Loucy (cell line): Measurements from ENCODE around the gene TGFB2.

ENCODE experiments used
- H2AFZ ChIP-seq: fragments of 200-600 bp; sonication (generic); 2 replicates; pipeline ENCODE4 v1.6.0; 2016; ENCODE audit warnings: antibody characterized with exemption, mild to moderate bottlenecking, low read length, moderate library complexity
- H3F3A ChIP-seq: fragments of 200-600 bp; 2 replicates; pipeline ENCODE4 v1.6.0; 2016; ENCODE audit warnings: antibody characterized with exemption, low read depth, mild to moderate bottlenecking
- H3K27me3 ChIP-seq: fragments of 200-600 bp; sonication (generic); 2 replicates; pipeline ENCODE4 v1.6.1; 2014; ENCODE audit warnings: low read length, mild to moderate bottlenecking; ENCODE audit not compliant: insufficient read depth, poor library complexity, severe bottlenecking
- H3K36me3 ChIP-seq: fragments of 200-600 bp; sonication (generic); 2 replicates; pipeline ENCODE4 v1.6.1; 2016; ENCODE audit warnings: low read length; ENCODE audit not compliant: insufficient read depth
- H3K4me1 ChIP-seq: fragments of 200-600 bp; sonication (generic); 2 replicates; pipeline ENCODE4 v1.5.1; 2014; ENCODE audit warnings: low read length, mild to moderate bottlenecking; ENCODE audit not compliant: insufficient read depth, poor library complexity, severe bottlenecking
- H3K4me2 ChIP-seq: fragments of 200-600 bp; sonication (generic); 2 replicates; pipeline ENCODE4 v1.6.0; 2014; ENCODE audit warnings: antibody characterized with exemption, low read length, low read depth, mild to moderate bottlenecking; ENCODE audit not compliant: poor library complexity, severe bottlenecking
- H3K4me3 ChIP-seq: fragments of 200-600 bp; sonication (generic); 2 replicates; pipeline ENCODE4 v1.5.1; 2014; ENCODE audit warnings: low read length, mild to moderate bottlenecking, mixed read lengths; ENCODE audit not compliant: poor library complexity, severe bottlenecking
- H3K79me2 ChIP-seq: fragments of 200-600 bp; sonication (generic); 2 replicates; pipeline ENCODE4 v1.6.1; 2014; ENCODE audit warnings: low read length; ENCODE audit not compliant: insufficient read depth
- H3K9ac ChIP-seq: fragments of 200-600 bp; sonication (generic); 2 replicates; pipeline ENCODE4 v1.6.0; 2014; ENCODE audit warnings: mild to moderate bottlenecking, low read depth, low read length, moderate library complexity; ENCODE audit not compliant: poor library complexity, severe bottlenecking
- H3K9me2 ChIP-seq: fragments of 200-600 bp; sonication (generic); replicated peaks from 2 replicates; pipeline ENCODE4 v1.6.1; 2016; ENCODE audit warnings: low read depth, low read length, mixed read lengths
- H3K9me3 ChIP-seq: fragments of 200-600 bp; sonication (generic); 2 replicates; pipeline ENCODE4 v1.6.1; 2014; ENCODE audit warnings: mild to moderate bottlenecking, antibody characterized with exemption, low read length, low read depth; ENCODE audit not compliant: insufficient read depth
- H4K20me1 ChIP-seq: fragments of 200-600 bp; sonication (generic); 2 replicates; pipeline ENCODE4 v1.6.0; 2014; ENCODE audit warnings: antibody characterized with exemption, low read length, mild to moderate bottlenecking; ENCODE audit not compliant: insufficient read depth, poor library complexity, severe bottlenecking
- EZH2phosphoT487 ChIP-seq: fragments of 200-600 bp; IDR thresholded peaks from 2 replicates; pipeline ENCODE4 v1.6.1; 2018; ENCODE audit warnings: antibody characterized with exemption, mild to moderate bottlenecking, moderate library complexity, borderline replicate concordance
- TF ChIP-seq, protein P1 (sequence below): fragments of 200-600 bp; sonication (generic); conservative IDR thresholded peaks from 2 replicates; pipeline ENCODE4 v1.5.1; 2014; ENCODE audit warnings: mild to moderate bottlenecking, antibody characterized with exemption, low read length

Gene TGFB2

DNA sequence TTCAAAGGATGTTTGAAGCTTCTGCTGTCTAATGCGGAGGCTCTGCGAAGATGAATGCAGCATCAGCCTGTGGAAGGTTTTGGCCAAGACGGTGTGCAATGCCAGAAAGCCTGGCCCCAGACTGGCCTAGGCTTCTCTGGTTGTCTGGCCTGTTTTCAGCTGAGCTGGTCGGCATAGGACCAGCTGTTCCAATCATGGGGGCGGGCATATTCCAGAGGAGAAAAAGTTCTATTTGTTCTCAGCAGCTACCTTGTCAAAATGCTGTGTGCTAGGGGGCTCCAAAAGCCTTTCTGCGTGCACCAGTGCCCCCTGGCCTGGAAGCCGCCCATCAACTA lies 57.6 kb downstream of the TGFB2 start:
- Histone ChIP-seq H3K36me3 (no peaks in the 10 kb centered on the region), H3K79me2 (no peaks in the 10 kb centered on the region)

DNA sequence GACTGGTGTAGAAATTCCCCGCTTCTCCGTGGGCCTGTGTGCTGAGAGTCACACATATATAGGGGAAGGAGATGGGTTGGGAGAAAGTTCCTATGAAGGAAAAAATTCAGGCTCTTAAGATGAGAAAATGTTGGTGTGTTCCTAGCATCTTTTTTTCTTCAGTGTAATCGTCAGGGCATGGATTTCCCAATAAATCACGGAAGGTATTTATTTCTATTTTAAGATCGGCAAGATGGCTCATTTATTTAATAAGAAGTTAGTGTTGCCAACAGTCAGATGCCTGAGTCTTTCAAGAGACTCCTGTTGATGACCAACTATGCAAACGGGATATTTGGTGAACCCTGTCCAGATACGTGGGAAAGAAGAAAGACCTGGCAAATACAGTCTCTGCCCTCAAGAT lies 58.2 kb downstream of the TGFB2 start:
- Histone ChIP-seq H4K20me1 (no peaks in the 10 kb centered on the region), H3K4me2 (no peak overlapping the region), H2AFZ (no peak overlapping the region), H3K9me2 (no peaks in the 10 kb centered on the region), H3K9me3 (no peaks in the 10 kb centered on the region), H3K36me3 (no peaks in the 10 kb centered on the region), H3K27me3 (no peaks in the 10 kb centered on the region), H3K9ac (no peak overlapping the region), H3F3A (no peaks in the 10 kb centered on the region), H3K4me1 (no peaks in the 10 kb centered on the region), H3K79me2 (no peaks in the 10 kb centered on the region), H3K4me3 (no peak overlapping the region)
- no peak for TF ChIP-seq EZH2phosphoT487
- TF ChIP-seq, protein P1, sequence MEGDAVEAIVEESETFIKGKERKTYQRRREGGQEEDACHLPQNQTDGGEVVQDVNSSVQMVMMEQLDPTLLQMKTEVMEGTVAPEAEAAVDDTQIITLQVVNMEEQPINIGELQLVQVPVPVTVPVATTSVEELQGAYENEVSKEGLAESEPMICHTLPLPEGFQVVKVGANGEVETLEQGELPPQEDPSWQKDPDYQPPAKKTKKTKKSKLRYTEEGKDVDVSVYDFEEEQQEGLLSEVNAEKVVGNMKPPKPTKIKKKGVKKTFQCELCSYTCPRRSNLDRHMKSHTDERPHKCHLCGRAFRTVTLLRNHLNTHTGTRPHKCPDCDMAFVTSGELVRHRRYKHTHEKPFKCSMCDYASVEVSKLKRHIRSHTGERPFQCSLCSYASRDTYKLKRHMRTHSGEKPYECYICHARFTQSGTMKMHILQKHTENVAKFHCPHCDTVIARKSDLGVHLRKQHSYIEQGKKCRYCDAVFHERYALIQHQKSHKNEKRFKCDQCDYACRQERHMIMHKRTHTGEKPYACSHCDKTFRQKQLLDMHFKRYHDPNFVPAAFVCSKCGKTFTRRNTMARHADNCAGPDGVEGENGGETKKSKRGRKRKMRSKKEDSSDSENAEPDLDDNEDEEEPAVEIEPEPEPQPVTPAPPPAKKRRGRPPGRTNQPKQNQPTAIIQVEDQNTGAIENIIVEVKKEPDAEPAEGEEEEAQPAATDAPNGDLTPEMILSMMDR: no peak

More for the DNA sequence above, 57.6 kb downstream of the TGFB2 start:
- no peaks in the 10 kb centered on the region for H4K20me1 ChIP-seq
- H3K4me3 ChIP-seq: no peak overlapping the region
- H2AFZ ChIP-seq: no peak overlapping the region
- no peak overlapping the region for H3K9ac ChIP-seq
- no peaks in the 10 kb centered on the region for H3K9me2 ChIP-seq
- H3F3A ChIP-seq: no peaks in the 10 kb centered on the region
- TF ChIP-seq, protein P1: no peak
- no peak for TF ChIP-seq EZH2phosphoT487
- no peaks in the 10 kb centered on the region for H3K4me1 ChIP-seq
- H3K4me2 ChIP-seq: no peak overlapping the region
- no peaks in the 10 kb centered on the region for H3K27me3 ChIP-seq
- no peaks in the 10 kb centered on the region for H3K9me3 ChIP-seq

DNA sequence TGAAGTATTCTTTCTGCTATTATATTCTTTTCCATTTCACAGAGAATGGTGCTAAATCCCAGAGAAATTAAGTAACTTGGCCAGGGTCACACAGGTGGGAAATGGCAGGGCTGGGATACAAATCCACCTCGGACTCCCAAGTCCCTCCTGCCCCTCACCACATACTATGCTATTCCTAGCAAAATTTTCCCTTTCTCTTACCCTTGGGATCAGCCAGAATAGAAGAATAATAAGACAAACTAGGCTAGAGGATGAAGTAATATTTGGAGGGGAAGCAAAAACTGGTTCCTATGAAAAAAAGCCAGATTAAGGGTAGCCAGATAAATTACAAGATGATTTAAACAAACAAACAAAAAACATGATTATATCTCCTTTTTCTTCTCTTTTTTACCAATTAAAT lies 62.5 kb downstream of the TGFB2 start:
- Histone ChIP-seq H3K36me3 (no peaks in the 10 kb centered on the region), H3K9me3 (no peaks in the 10 kb centered on the region), H3F3A (no peaks in the 10 kb centered on the region), H4K20me1 (no peaks in the 10 kb centered on the region), H3K27me3 (no peaks in the 10 kb centered on the region), H3K4me3 (no peak overlapping the region), H3K9ac (no peak overlapping the region), H3K79me2 (no peaks in the 10 kb centered on the region), H2AFZ (no peak overlapping the region), H3K4me2 (no peak overlapping the region), H3K4me1 (no peaks in the 10 kb centered on the region), H3K9me2 (no peaks in the 10 kb centered on the region)
- TF ChIP-seq, protein P1: no peak
- TF ChIP-seq EZH2phosphoT487: no peak
